ACC112 (cell line): Measurements from ENCODE around the gene PHF3.

Experiments used
- H2AFZ ChIP-seq: fragments of 200-600 bp; sonication (generic); one replicate; pipeline ENCODE4 v1.6.0; 2017; ENCODE audit warnings: antibody characterized with exemption, low read length; ENCODE audit not compliant: unreplicated experiment
- H3K27ac ChIP-seq: fragments of 200-600 bp; sonication (generic); 2 replicates; pipeline ENCODE4 v1.5.1; 2014; ENCODE audit warnings: low read depth, mild to moderate bottlenecking, antibody characterized with exemption, low read length, moderate library complexity
- H3K27me3 ChIP-seq: fragments of 200-600 bp; sonication (generic); 2 replicates; pipeline ENCODE4 v1.6.1; 2014; ENCODE audit warnings: mild to moderate bottlenecking, antibody characterized with exemption, low read length, moderate library complexity, mixed read lengths; ENCODE audit not compliant: insufficient read depth
- H3K36me3 ChIP-seq: fragments of 200-600 bp; sonication (generic); 2 replicates; pipeline ENCODE4 v1.6.1; 2016; ENCODE audit warnings: mild to moderate bottlenecking, antibody characterized with exemption, low read length, moderate library complexity, mixed read lengths; ENCODE audit not compliant: insufficient read depth
- H3K4me1 ChIP-seq: fragments of 200-600 bp; sonication (generic); one replicate; pipeline ENCODE4 v1.6.1; 2016; ENCODE audit warnings: low read length, mixed read lengths; ENCODE audit not compliant: insufficient read depth, unreplicated experiment, control insufficient read depth
- H3K4me3 ChIP-seq: fragments of 200-600 bp; sonication (generic); 2 replicates; pipeline ENCODE4 v1.5.1; 2014; ENCODE audit warnings: mild to moderate bottlenecking, low read depth, low read length
- H3K79me2 ChIP-seq: fragments of 200-600 bp; sonication (generic); one replicate; pipeline ENCODE4 v1.6.0; 2016; ENCODE audit warnings: low read length; ENCODE audit not compliant: control insufficient read depth, unreplicated experiment, insufficient read depth

Gene PHF3

GRCh38 chr6:63610944-63611343 lies 24.7 kb upstream of the PHF3 start:
- Histone ChIP-seq H3K27ac (no peak overlapping the region), H3K36me3 (no peaks in the 10 kb centered on the region), H2AFZ (no peak overlapping the region)

DNA sequence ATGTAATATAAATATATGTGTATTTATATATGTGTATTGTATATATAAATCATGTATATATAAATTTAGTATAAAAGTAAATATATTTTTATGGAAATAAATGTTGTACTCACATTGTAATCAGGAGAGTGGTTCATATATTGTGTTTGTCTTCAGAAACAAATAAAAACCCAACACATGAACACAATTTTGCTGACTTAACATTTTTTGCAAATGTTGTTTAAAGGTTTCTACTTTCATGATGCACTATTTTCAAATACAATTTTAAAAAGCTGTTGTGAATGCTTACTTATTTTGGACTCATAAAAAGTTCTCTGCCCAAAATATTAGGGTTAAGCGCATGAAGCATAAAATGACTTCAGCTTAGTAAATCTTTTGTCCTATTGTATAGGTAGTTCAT lies 24.0 kb upstream of the PHF3 start:
- Histone ChIP-seq H3K4me1 (peaks cover 3% of the 10 kb centered on the region), H3K36me3 (no peaks in the 10 kb centered on the region), H2AFZ (no peak overlapping the region)

More at GRCh38 chr6:63610944-63611343, 24.7 kb upstream of the PHF3 start:
- H3K79me2 ChIP-seq = no peaks in the 10 kb centered on the region
- no peaks in the 10 kb centered on the region for H3K27me3 ChIP-seq
- H3K4me3 ChIP-seq = no peak overlapping the region
- H3K4me1 ChIP-seq = peaks cover 3% of the 10 kb centered on the region

DNA sequence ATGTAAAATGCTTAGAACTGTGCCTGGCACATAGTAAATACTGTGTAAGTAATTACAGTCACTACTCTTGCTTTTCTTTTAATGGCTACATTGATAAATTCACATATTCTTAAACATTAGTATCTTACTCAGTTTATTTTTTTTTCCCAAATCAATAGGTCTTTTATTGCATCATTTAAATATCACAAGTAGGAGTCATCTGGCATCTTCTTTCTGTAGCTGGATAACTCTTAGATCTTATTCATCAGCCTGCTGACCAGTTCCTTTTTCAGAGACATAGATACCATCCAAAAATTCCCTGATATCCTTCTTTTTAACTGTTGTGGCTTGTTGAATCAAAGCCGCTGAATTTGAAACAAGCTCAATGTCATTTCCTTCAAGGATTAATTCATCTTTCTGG lies 20.0 kb upstream of the PHF3 start:
- H3K36me3 ChIP-seq = no peaks in the 10 kb centered on the region
- H3K4me1 ChIP-seq = peaks cover 3% of the 10 kb centered on the region
- H3K27ac ChIP-seq = no peak overlapping the region
- H3K27me3 ChIP-seq = no peaks in the 10 kb centered on the region
- no peak overlapping the region for H2AFZ ChIP-seq
- no peaks in the 10 kb centered on the region for H3K79me2 ChIP-seq
- H3K4me3 ChIP-seq = no peak overlapping the region

More for the DNA sequence above, 24.0 kb upstream of the PHF3 start:
- no peak overlapping the region for H3K4me3 ChIP-seq
- H3K27me3 ChIP-seq = no peaks in the 10 kb centered on the region
- no peaks in the 10 kb centered on the region for H3K79me2 ChIP-seq
- H3K27ac ChIP-seq = no peak overlapping the region

DNA sequence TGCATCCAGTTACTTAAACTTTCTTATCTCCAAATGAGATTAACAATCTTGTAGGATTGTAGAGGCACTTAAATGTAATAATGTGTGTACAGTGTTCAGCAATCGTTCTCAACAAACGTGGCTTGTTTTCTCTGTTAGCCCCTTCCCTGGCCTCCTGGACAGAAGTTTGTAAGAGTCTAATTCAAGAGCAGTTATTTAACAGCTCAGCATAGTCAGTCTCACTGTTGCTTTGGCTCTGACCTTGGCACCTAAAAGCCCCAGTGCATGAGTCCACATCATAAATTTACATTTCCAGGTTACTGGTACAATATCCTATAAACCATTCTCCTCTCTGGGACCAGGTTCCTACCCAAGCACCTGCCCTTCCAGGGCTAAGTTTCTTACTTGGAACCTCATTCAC lies 11.5 kb upstream of the PHF3 start:
- Histone ChIP-seq H3K27ac (no peak overlapping the region), H3K4me3 (no peak overlapping the region), H3K36me3 (no peaks in the 10 kb centered on the region), H3K4me1 (no peaks in the 10 kb centered on the region), H2AFZ (no peak overlapping the region), H3K27me3 (no peaks in the 10 kb centered on the region), H3K79me2 (no peaks in the 10 kb centered on the region)

- no peak overlapping the region for H2AFZ ChIP-seq
- H3K27me3 ChIP-seq = no peaks in the 10 kb centered on the region
- H3K27ac ChIP-seq = no peak overlapping the region
- no peaks in the 10 kb centered on the region for H3K36me3 ChIP-seq
- H3K4me3 ChIP-seq = no peak overlapping the region
- H3K4me1 ChIP-seq = no peaks in the 10 kb centered on the region
- no peaks in the 10 kb centered on the region for H3K79me2 ChIP-seq
These were observed 5.1 kb upstream of the PHF3 start for GRCh38 chr6:63630466-63630865.

GRCh38 chr6:63634630-63635029 lies 972 bp upstream of the PHF3 start:
- Histone ChIP-seq H3K4me1 (peaks cover 15% of the 10 kb centered on the region), H3K36me3 (no peaks in the 10 kb centered on the region), H3K27ac (no peak overlapping the region), H2AFZ (peak overlapping the region; percentile 91), H3K79me2 (peaks cover 36% of the 10 kb centered on the region), H3K27me3 (no peaks in the 10 kb centered on the region), H3K4me3 (peak overlapping the region; percentile 88; the same call in 1 of the 2 replicates)

GRCh38 chr6:63635215-63635587 lies 401 bp upstream of the PHF3 start:
- H3K79me2 ChIP-seq = peaks cover 42% of the 10 kb centered on the region
- peak overlapping the region; percentile 91 for H2AFZ ChIP-seq
- peaks cover 19% of the 10 kb centered on the region for H3K4me1 ChIP-seq
- H3K27me3 ChIP-seq = no peaks in the 10 kb centered on the region
- H3K27ac ChIP-seq = no peak overlapping the region
- H3K36me3 ChIP-seq = no peaks in the 10 kb centered on the region
- H3K4me3 ChIP-seq = peak overlapping the region; percentile 88

DNA sequence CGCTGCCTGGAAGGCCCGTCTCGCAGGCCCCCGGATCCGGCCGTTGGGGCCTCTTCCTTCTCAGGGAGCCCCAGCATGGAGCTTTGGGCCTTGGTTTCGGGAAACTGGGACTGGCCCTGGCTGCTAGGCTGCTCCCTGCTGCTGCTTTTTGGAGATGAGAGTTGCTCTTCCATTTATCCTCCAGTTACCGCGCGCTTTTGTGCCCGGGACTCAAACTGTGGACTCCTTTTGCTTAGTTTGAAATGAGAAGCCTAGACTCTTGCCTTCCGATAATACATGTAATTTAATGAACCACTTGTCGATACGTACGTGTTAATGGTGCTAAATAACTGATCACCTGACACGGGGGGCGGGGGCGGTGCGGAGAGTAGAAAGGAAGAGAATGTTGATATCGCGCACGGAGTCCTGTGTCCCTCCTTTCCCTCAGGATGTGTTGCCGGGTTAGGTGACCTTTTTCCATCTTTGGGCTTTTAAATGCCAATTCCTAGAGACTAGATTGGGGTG lies 968 bp downstream of the PHF3 start:
- H2AFZ ChIP-seq = peak overlapping the region; percentile 95
- H3K36me3 ChIP-seq = no peaks in the 10 kb centered on the region
- peak overlapping the region; percentile 88 for H3K4me3 ChIP-seq
- peaks cover 22% of the 10 kb centered on the region for H3K4me1 ChIP-seq
- no peaks in the 10 kb centered on the region for H3K27me3 ChIP-seq
- H3K79me2 ChIP-seq = peaks cover 55% of the 10 kb centered on the region
- H3K27ac ChIP-seq = peak overlapping the region; percentile 82

GRCh38 chr6:63637865-63638445 lies 2.4 kb downstream of the PHF3 start:
- Histone ChIP-seq H3K4me1 (peaks cover 24% of the 10 kb centered on the region), H3K27ac (no peak overlapping the region), H3K27me3 (no peaks in the 10 kb centered on the region), H3K4me3 (peak overlapping the region; percentile 88), H3K36me3 (peaks cover 6% of the 10 kb centered on the region; the same call in 1 of the 2 replicates), H2AFZ (no peak overlapping the region), H3K79me2 (peaks cover 68% of the 10 kb centered on the region)

DNA sequence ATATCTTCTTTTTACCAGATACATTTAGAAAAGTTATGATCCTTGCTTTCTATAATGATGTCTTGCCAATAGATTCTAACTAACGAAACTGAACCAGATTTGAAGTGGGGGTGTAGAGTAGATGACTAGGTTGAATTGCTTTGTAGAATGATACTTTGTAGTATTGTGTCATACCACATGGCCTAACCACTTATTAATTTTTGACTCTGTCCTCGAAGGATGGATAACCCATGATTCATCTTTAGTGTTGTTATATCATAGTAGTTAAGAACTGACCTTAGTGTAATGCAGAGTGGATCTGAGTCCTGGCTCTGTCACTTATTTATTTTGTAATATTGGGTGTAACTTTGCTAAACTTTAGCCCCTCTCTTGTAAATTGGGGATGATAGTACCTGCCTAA lies 4.5 kb downstream of the PHF3 start:
- peaks cover 88% of the 10 kb centered on the region for H3K79me2 ChIP-seq
- H3K4me1 ChIP-seq = peaks cover 44% of the 10 kb centered on the region
- H2AFZ ChIP-seq = no peak overlapping the region
- no peaks in the 10 kb centered on the region for H3K27me3 ChIP-seq
- peak overlapping the region; percentile 26 for H3K4me3 ChIP-seq
- H3K27ac ChIP-seq = peak overlapping the region; percentile 27
- peaks cover 6% of the 10 kb centered on the region; the same call in 1 of the 2 replicates for H3K36me3 ChIP-seq

GRCh38 chr6:63643862-63644261 lies 8.3 kb downstream of the PHF3 start:
- Histone ChIP-seq H3K36me3 (peaks cover 6% of the 10 kb centered on the region; the same call in 1 of the 2 replicates), H3K4me1 (peaks cover 49% of the 10 kb centered on the region), H3K27ac (no peak overlapping the region; the same call in 1 of the 2 replicates), H3K27me3 (no peaks in the 10 kb centered on the region), H3K4me3 (no peak overlapping the region), H2AFZ (no peak overlapping the region), H3K79me2 (peaks cover 96% of the 10 kb centered on the region)
